GM12892 (cell line): ENCODE measurements around the gene TFF3.

Source experiments
- POLR2A ChIP-seq: IDR thresholded peaks from 2 replicates; pipeline ENCODE4 v1.6.1; 2011; ENCODE audit warnings: low read depth, low read length, control low read depth
- POLR2AphosphoS5 ChIP-seq: IDR thresholded peaks from 2 replicates; pipeline ENCODE4 v1.6.1; 2011; ENCODE audit warnings: low read depth, low read length, control low read depth
- TAF1 ChIP-seq: IDR thresholded peaks from 2 replicates; pipeline ENCODE4 v1.6.1; 2011; ENCODE audit warnings: low read depth, mild to moderate bottlenecking, control low read depth, low read length, borderline replicate concordance

DNA sequence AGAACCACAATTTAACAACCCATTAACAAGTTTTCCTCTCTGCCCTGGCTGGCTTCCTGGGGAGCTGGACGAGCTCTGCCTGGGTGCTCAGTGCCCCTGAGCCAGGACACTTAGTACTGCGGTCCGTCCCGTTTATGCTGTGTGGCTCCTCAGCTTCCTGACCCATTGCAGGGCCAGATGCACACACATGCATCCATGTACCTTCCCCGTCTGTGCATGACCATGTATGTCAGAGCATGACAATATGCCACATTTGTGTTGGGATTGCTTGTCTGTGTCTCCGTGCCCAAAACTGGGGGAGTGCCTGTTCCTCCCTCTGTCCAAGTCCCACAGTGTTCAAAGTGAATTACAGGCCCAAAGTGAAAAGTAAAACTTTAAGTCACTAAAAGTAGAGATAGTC is 9.7 kb upstream of the TFF3 start:
- TF ChIP-seq POLR2A (no peak), POLR2AphosphoS5 (no peak), TAF1 (no peak)
